Hippocampal formation (tissue), 2 donors: ENCODE data around the gene CBX8.

Experiments
- DNase-seq, 2 donors: peaks; one replicate each; lab custom pipeline; 2025; lab: John Stamatoyannopoulos, UW

Gene CBX8

DNA sequence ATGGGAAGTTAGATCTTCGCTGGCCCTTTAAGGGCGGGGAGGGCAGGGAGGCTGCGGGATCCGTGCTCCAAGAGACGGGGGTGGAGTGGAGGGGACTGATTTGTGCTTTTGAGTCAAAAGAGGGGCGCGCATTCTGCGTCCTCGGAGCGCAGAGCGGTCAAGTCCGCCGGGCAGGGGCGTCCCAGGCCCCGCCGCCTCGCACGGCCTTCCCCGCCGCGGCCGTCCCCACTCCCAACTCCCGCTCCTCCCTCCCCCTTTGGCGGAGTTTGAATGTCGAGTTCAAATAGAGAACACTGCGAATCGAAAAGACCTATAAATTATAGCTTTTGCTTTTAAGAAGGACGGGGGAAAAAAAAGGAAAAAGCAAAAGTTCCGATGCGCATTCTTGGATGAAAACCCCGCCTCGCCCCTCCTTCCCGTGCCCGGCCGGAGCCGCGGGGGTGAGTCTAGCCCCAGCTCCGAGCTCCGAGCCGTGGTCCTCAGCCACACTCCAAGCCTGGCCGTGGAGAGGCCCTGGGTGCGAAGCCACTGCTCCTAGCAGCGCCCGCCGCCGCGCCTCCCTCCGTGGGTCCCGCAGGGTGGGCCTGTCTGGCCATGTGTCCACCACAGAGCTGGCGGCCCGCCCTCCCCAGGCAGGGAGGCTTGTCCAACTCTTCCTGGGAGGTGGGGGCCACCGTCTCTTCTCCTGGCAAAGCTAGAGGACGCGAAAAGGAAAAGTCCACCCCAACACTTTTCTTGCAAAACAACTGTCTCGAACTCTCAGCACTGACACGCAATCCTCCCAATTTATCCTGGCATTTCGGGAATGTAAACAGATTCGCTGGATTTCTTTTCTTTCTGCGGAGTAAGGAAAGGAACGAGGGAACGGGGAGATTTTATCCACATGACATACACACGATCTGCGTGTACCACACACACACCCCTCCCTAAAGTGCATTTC, 3.6 kb downstream of the CBX8 start:
- DNase-seq, result no peak

DNA sequence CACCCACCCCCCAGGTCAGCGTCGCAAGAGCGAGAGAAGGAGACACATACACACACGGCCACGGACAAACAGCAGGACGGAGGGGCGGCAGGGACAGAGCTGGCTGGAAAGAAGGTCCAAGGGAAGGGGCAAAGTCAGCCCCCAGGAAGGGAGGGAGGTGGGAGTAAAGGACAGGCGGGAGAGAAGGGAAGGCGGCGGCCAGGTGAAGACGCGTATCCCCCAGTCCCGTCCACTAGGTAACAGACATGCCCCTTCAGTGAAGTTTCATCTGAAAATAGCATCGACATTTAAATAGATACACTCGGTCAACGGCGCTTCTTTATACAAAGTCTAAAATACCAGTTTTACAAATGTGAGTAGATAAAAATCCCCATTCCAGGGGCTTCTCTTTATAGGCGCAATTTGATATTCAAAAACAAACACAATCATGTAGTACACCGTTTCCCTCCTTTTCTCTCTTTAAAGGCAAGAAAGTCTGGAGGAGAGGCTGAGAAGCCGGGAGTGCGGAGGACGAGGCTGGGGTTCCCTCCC, 4.5 kb downstream of the CBX8 start:
- no peak for DNase-seq

DNA sequence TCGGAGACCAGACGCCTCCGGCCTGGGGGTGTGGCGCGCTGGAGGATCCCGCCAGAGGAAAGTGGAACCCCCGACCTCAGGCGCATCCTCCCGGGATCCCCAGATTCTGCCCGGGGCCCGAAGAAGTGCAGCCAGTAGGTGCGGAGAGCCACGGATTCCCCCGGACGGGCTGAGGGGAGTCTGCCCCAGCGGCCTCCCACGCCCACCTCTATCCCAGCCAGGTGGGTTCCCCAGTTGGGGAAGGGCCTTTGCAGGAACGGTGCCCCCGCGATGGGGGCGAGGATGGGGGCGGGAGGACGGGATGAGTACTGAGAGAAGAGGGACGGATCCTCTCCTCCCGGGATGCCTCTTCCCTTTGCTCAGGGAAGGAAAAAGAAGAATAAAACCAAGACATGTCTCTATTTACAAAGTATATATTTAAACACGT, 5.1 kb downstream of the CBX8 start:
- DNase-seq, result no peak

DNA sequence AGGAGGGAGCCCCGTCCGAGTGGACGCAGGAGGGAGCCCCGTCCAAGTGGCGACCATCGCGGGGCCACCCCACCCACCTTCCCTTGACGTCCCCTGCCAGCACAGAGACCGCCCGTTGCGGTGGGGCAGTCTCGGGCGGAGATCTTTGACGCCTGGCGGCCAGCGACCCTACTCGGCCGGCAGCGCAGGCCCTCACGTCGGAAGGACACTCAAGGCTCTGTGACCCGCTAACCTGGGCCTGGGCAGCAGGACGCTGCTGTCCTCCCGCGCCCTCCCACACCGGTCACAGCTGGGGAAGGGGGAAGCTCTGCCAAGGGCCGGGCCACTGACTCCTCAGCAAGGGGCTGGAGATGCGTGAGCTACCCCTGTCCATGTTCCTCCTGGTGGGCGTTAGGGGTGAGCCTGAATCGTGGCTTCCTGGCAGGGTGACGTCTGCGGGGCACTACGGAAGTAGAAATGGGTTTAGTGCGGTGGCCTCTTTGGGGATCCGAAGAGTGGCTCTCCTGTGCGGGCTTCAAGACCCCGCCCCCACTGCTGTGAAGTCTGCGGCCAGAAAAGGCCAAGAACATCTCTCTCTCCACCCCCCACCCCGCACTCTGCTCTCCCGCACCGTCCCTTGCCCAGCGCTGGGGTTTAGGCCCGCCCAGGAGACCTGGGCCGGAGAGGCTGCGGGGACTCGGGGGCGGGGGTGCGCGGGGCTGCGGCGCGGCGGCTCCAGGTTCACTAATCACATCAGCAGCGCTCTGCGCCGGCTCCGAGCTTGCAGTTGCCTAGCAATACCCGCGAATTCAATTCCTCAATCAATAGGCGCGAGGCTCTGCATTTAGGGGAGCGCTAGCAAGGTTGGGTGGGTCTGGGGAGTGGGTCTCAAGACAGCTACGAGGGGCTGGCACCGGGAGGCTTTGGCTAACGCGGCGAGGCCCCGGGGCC, 5.8 kb downstream of the CBX8 start:
- no peak for DNase-seq

DNA sequence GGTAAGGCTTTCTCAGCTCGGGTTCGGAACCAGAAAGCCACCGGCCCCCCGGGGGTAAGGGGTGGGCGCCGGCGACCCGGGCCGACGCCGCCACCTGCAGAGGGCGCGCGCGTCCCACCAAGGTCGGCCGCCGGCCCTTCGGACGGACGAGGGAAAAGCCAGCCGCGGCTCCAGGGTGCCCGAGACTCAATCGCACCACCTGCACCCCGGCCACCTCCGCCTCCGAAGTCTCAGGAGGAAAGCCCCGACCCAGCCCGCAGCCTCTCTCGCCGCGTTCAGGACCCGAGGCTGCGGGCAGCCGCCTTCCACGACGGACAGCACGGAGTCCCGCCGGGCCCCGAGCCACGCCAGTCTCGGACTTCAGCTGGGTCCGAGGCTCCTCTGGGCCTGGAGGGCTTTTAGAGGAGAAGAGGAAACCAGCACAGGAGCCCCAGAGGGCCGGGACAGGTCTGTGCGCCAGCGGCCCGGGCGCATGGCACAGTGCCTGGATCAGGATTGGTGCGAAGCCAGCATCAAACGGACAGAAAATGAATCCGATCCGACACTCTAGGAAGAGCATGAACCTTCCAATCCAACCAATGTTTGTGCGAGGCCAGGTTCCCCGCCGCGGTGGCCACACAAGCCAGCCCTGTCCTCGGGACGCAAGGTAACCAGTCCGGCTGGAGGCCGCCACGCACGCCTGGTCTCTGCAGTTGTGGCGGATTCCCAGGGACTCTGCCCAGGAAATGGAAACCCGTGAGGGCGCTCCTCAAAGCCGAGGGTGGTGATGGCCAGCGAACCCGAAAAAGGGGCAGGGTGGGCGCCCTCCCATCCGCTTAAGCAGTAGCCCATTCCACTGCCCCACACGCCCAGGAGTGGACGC, 6.7 kb downstream of the CBX8 start:
- peak in 1 of 2 donors; percentile 18 for DNase-seq

DNA sequence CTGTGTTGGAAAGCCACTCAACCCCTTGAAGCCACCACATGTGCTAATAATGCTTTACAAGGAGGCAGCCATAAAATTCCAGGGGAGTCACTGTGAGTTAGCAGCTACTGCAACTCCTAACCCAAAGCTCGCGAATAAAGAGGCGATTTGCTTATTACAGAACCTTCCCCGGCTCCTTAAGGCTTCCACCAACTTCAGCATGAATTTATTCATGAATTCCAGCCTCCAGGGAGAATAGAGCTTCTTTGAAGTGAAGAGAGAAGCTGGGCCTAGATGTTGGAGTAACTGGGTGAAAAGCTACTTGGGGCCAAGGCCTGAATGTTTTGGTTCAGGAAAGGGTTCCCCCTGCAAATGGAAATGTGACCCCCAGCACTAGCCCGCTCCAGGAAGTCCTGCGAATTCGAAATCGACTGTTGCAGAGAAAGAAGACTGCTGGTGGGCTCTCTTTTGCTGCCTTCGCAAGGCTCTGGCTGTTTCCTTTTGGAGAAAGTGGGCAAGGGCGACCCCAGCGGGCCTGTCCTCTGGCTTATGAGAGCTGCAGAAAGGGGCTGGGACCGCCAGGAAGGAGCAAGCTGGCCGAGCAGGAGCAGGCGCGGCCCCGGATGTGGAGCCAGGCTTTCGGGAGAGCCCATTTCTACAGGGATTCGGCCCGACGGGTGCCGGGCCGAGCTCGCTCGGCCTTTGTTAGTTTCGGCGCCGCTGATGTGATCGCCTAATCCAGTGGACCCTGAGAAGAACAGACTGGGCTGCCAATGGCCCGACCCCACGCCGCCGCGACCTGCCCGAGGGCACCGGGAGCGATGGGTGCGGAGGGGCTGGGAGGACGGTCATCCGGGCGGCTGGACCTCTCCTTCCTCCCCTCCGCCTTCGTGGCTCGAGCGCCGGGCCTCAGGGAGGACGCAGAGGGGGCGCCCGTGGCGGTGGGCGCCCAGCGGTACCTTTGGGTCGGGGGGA, 7.6 kb downstream of the CBX8 start:
- DNase-seq, result no peak

DNA sequence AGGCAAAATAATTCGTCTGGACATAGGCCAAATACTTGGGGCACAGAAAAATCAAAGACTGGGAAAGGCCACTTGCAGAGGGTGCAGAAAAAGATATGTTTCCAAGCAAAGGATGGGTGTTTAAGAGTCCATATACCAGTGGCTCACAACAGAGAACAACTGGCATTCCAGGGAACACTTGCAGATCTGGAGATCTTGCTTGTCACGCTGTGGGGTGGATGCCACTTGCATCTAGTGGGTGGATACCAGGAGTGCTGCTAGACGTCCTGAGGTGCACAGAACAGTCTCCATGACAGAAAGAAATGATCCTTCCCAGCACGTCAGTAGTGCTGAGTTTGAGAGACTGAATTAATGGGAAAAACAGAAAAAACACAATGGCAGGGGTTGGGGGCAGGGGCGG, 8.4 kb downstream of the CBX8 start:
- DNase-seq, result no peak

DNA sequence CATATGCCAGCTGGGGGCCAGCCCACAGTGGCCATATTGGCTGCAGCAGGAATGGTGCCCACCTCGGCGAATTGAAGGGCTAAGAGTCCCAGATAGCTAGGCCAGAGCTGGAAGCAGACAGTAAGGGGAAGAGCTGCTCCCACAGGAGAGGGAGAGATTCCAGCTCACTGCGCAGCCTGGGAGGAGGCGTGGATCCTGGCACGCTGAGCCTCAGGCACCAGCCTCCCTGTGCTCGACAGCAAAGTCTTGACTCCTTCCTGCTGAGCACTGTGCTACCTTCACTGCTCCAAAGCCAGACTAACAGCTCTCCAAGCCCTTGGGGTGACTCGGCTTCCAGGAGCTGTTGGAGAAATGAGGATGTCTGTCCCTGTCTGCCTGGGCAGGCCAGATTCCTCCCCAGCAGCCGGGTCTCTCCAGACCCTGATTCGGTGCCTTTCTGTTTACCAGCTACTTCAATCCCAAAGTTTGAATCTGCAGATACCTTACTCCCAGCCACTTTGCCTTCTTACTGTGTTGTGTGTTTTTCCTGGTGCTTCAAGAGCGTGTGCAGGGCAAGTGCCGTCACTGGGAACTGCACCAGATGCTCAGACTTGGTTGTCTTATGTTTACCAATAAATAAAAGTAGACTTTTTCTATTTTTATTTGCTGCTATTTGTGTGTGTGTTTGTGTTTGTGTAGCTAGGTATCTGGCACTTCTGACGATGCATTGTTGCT, 9.8 kb downstream of the CBX8 start:
- DNase-seq, result no peak

DNA sequence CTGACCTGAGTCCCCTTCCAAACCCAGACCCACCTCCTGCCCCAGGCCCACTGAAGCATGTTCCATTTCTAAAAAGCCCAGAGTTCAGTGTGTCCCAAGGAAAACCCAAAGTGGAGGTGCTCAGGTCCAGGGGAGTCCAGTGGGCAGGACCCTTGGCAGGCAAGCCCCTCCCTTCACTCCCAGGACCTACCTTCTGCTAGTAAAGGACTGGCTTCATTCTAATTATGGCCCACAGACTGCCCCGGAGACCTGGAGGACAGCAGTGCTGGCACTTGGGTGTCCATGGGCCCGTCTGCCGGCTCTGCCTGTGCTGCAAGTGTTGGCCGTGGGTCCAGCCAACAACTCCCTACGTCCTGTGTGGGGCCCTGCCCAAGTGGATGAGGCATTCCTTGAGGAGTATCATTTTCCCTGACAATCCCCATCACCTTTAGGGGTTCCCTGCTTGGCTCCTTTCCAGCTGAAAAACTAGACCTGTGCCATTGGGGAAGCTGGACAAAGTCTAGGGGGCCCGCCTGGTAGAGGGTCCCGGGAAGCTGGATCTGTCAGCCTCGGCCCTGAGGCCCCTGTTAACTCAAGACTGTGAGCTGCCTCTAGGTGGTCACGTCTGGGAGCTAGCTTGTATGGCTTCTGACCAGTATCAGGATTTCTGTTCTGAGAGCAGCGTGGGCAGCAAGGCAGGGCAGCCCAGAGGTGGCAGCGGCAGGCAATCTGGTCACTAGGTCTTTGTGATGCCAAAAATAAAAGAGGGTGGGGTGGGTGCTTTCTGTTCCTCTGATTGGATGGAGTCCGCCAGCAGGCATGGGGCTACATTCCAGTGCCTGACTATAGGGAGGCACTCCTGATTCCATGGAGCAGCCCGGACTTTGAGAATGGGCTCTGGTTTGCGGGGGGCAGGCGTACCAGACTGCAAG, 10.7 kb downstream of the CBX8 start:
- no peak for DNase-seq

DNA sequence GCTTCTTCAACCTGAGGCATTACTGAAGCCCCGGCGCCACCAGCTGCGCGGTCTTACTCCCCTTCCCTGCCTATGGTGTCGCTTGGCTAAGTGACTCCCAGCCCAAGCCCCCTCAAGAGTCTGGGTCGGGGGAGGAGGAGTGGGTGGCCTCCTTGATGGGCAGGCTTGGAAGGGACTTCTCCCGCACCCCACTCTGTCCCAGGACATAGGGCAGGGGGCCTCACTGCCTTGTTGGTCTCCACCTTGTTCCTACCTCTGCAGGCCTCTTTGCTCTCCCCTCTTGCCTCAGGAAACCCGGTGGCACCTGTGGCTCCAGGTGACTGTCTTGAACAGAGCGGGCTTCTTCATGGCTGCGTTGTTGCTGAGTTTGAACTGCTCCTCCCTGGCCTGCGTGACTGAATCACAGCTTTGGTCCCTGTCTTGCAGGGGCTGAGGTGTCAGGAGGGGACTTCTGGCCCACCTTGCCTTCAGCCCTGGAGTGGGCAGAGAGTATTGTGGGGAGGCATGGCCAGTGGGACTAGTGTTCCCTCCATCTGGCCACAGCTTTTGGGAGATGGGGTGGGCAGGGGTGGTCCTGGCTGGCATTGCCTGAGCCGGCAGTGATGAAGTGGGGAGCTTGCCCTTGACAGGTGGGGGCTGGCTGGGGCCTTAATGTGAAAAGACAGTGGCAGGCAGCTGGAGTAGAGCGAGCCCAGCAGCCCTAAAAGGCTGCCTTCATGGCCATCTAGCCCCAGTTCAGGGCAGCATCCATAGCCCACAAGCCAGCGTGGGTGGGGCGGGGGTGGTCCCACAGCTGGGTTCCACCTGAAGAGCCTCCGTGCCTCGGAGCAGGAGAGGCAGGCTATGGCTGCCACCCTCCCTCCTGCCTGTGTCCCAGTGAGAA, 11.6 kb downstream of the CBX8 start:
- no peak for DNase-seq

DNA sequence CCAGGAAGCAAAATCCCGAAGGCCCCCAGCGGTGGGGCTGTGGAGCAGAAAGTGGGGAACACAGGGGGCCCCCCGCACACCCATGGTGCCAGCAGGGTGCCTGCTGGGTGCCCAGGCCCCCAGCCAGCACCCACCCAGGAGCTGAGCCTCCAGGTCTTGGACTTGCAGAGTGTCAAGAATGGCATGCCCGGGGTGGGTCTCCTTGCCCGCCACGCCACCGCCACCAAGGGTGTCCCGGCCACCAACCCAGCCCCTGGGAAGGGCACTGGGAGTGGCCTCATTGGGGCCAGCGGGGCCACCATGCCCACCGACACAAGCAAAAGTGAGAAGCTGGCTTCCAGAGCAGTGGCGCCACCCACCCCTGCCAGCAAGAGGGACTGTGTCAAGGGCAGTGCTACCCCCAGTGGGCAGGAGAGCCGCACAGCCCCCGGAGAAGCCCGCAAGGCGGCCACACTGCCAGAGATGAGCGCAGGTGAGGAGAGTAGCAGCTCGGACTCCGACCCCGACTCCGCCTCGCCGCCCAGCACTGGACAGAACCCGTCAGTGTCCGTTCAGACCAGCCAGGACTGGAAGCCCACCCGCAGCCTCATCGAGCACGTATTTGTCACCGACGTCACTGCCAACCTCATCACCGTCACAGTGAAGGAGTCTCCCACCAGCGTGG, 12.4 kb downstream of the CBX8 start:
- DNase-seq, result no peak

DNA sequence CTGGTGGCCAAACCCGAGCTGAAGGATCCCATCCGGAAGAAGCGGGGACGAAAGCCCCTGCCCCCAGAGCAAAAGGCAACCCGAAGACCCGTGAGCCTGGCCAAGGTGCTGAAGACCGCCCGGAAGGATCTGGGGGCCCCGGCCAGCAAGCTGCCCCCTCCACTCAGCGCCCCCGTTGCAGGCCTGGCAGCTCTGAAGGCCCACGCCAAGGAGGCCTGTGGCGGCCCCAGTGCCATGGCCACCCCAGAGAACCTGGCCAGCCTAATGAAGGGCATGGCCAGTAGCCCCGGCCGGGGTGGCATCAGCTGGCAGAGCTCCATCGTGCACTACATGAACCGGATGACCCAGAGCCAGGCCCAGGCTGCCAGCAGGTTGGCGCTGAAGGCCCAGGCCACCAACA, 13.0 kb downstream of the CBX8 start:
- DNase-seq, result no peak

DNA sequence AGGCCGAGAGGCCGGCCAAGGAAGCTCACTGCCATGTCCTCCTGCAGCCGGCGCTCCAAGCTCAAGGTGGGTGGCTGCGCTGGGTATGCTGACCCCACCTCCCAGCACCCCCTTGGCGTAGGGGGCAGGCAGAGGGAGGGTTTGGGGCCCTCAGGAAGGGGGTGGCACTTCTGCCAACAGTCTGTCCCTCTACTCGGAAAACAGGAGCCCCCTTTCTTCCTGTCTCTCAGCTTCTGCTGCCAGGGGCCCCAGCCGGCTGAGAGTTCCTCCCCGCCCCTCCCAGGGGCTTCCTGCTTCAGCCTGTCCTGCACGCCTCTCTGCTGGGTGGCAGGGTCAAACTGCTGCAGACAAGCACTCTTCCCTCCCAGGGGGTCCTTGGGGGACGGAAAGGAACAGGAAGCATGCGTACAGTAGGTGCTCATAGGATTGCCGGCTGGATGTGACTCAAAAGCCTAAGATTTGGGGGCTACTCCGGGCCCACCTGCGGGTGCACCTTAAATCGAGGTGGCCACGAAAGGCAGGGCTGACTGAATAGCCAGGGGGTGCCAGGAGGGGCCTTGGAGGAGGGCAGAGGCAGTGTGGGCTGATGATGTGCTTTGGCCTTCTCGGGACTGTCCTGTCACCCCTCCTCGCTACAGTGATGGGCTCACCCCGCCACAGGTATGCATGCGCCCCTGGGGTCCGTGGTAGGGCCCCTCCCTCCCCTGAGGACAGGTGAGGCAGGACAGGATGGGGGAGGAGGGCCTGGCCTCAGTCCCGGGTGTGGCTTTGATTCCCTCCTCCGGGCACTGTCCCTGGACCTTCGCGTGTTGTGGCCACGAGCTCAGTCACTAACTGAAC, 14.9 kb downstream of the CBX8 start:
- DNase-seq, result no peak

DNA sequence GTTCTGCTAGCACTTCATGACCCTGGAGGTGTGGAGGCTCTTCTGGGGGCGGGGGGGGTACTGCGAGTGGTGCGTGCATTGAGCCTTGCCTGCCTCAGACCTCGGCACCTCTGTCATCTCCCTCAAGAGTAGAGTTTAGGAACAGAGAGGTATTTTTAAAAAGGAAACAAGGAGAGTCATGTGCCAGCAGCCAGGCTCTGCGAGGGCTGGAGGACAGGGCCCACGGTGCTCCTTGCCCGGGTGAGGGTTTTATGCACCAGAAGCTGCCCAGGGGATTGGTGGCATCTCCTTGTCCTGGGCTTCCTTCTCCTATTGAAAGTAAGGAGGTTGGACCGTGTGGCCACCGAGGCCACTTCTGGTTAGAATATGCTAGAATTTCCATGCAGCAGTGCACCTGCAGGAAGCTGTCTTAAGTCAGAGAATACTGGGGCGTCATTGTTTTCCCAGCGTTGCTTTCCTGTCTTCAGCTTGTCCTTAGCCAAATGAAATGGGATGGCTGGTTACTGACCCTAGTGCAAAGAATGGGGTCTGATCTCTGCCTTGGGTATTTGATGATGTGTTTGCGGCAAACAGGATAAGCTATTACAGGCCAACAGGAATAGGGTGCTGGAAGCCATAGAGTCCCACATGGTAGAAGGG, 15.7 kb downstream of the CBX8 start:
- DNase-seq, result no peak

DNA sequence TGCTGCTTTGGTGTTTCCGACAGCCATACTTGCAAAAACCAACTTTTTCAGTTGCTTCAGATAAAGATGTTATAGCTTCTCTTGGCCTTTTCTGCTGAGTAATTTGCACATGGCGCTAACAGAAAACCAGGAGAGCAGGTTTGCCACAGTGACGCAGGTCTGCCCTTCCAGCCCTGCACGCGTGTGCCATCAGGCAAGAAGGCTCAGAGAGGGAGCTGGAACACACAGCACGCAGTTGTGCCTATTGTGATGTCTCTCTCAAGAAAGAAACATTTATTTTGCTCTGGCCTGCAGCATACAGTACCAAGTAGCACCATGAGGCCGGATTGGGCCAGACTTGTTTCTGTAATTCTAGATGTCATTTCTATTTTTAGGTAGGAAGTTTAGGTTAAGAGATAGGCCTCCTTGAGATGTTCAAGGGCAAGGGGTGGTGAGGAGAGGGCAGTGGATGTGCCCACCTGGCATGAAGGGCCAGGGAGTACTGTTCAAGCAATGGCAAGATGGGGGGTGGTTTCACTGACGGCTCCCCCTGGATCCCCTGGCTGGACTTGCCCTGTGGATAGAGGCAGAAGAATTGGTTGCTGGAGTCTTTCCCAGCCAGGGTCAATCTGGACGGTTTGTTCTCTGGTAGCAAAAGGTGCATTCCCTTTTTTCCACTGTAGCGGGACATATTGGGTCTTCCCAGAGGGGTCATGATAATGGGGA, 17.1 kb downstream of the CBX8 start:
- DNase-seq, result no peak
